Brain microvascular endothelial cell (primary cell): ENCODE data around the gene ITGAD.

ENCODE experiments used
- DNase-seq: peaks from one replicate; pipeline ENCODE4 v3.0.0-alpha.2; 2020
- H3K27ac ChIP-seq: fragments of 250-450 bp; sonication (Bioruptor Pico); 2 replicates; pipeline ENCODE4 v1.5.1; 2020; ENCODE audit warnings: mild to moderate bottlenecking, moderate library complexity
- H3K27me3 ChIP-seq: fragments of 250-450 bp; sonication (Bioruptor Pico); replicated peaks from 2 replicates; pipeline ENCODE4 v1.5.1; 2020; ENCODE audit warnings: mild to moderate bottlenecking
- H3K36me3 ChIP-seq: fragments of 250-450 bp; sonication (Bioruptor Pico); replicated peaks from 2 replicates; pipeline ENCODE4 v1.5.1; 2020; ENCODE audit warnings: mild to moderate bottlenecking
- H3K4me3 ChIP-seq: 2 replicates; pipeline ENCODE4 v1.5.1; 2011; ENCODE audit warnings: low read depth, mild to moderate bottlenecking, control low read depth, low read length, moderate library complexity
- in situ Hi-C: cut with HindIII; loops from 2 replicates; pipeline ENCODE4 v1.10.0; 2017; ENCODE audit warnings: low sequenced_read_pairs, low pct_ligation_motif_present
- TF ChIP-seq, protein P1 (sequence below): IDR thresholded peaks from 2 replicates; pipeline ENCODE4 v1.5.1; 2011; ENCODE audit warnings: low read depth, mild to moderate bottlenecking, moderate library complexity, low read length, control low read depth, inconsistent platforms; ENCODE audit errors: missing control alignments

ITGAD gene

GRCh38 chr16:31357324-31358109 lies 35.6 kb upstream of the ITGAD start:
- in situ Hi-C loops: no loop called here
- Histone ChIP-seq H3K4me3 (no peak overlapping the region), H3K27me3 (no peaks in the 10 kb centered on the region), H3K27ac (no peak overlapping the region), H3K36me3 (no peaks in the 10 kb centered on the region)
- DNase-seq: no peak
- TF ChIP-seq, protein P1, sequence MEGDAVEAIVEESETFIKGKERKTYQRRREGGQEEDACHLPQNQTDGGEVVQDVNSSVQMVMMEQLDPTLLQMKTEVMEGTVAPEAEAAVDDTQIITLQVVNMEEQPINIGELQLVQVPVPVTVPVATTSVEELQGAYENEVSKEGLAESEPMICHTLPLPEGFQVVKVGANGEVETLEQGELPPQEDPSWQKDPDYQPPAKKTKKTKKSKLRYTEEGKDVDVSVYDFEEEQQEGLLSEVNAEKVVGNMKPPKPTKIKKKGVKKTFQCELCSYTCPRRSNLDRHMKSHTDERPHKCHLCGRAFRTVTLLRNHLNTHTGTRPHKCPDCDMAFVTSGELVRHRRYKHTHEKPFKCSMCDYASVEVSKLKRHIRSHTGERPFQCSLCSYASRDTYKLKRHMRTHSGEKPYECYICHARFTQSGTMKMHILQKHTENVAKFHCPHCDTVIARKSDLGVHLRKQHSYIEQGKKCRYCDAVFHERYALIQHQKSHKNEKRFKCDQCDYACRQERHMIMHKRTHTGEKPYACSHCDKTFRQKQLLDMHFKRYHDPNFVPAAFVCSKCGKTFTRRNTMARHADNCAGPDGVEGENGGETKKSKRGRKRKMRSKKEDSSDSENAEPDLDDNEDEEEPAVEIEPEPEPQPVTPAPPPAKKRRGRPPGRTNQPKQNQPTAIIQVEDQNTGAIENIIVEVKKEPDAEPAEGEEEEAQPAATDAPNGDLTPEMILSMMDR: no peak

DNA sequence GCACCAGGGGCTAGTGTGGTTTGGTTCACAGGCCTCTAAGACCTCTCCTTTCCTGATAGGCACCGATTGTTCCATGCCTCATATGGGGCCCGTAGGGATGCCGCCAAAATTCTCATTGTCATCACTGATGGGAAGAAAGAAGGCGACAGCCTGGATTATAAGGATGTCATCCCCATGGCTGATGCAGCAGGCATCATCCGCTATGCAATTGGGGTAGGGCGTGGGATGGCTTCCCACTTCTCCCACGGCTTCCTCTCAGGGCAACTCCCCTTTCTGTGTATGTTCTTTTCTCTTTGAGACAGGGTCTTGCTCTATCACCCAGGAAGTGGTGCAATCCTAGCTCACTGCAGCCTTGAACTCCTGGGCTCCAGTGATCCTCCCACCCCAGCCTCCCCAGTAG lies 32.9 kb upstream of the ITGAD start:
- in situ Hi-C loops: no loop called here
- Histone ChIP-seq H3K36me3 (no peaks in the 10 kb centered on the region), H3K27me3 (no peaks in the 10 kb centered on the region), H3K27ac (no peak overlapping the region), H3K4me3 (no peak overlapping the region)
- DNase-seq: no peak
- TF ChIP-seq, protein P1: no peak

- H3K4me3 ChIP-seq: no peak overlapping the region
- no peaks in the 10 kb centered on the region for H3K27me3 ChIP-seq
- H3K36me3 ChIP-seq: no peaks in the 10 kb centered on the region
- TF ChIP-seq, protein P1: no peak
- in situ Hi-C loops: no loop called here
- H3K27ac ChIP-seq: no peak overlapping the region
- DNase-seq: no peak
Measured at GRCh38 chr16:31361201-31362110, 31.7 kb upstream of the ITGAD start.

GRCh38 chr16:31362476-31363405 lies 30.4 kb upstream of the ITGAD start:
- Histone ChIP-seq H3K27ac (no peak overlapping the region), H3K4me3 (no peak overlapping the region), H3K36me3 (no peaks in the 10 kb centered on the region), H3K27me3 (no peaks in the 10 kb centered on the region)
- TF ChIP-seq, protein P1: no peak
- in situ Hi-C loops: no loop called here
- no peak for DNase-seq

GRCh38 chr16:31363721-31364120 lies 29.4 kb upstream of the ITGAD start:
- DNase-seq: no peak
- Histone ChIP-seq H3K27me3 (no peaks in the 10 kb centered on the region), H3K27ac (no peak overlapping the region), H3K36me3 (no peaks in the 10 kb centered on the region), H3K4me3 (no peak overlapping the region)
- TF ChIP-seq, protein P1: no peak
- in situ Hi-C loops: no loop called here
